SU-DHL-6 (cell line): ENCODE measurements around the gene CXCL14.

Experiments used
- H2AFZ ChIP-seq: fragments of 200-600 bp; sonication (generic); 2 replicates; pipeline ENCODE4 v1.6.1; 2014; ENCODE audit warnings: low read depth, mild to moderate bottlenecking, moderate library complexity, mixed read lengths, antibody characterized with exemption, low read length; ENCODE audit not compliant: severe bottlenecking
- H3F3A ChIP-seq: fragments of 200-600 bp; shearing (Covaris generic); 2 replicates; pipeline ENCODE4 v1.6.0; 2016; ENCODE audit warnings: antibody characterized with exemption, mild to moderate bottlenecking; ENCODE audit not compliant: insufficient read depth
- H3K27ac ChIP-seq: fragments of 200-600 bp; sonication (generic); 2 replicates; pipeline ENCODE4 v1.5.1; 2016; ENCODE audit warnings: low read depth, mild to moderate bottlenecking, low read length, moderate library complexity, mixed read lengths
- H3K27me3 ChIP-seq: fragments of 200-600 bp; sonication (generic), shearing (Covaris generic); 2 replicates; pipeline ENCODE4 v1.6.0; 2014; ENCODE audit warnings: mild to moderate bottlenecking, low read length
- H3K36me3 ChIP-seq: fragments of 200-600 bp; sonication (generic); 2 replicates; pipeline ENCODE4 v1.6.1; 2014; ENCODE audit warnings: mild to moderate bottlenecking, low read length, mixed read lengths
- H3K4me2 ChIP-seq: fragments of 300-600, 200-600 bp; shearing (Covaris generic), sonication (generic); 2 replicates; pipeline ENCODE4 v1.6.0; 2014; ENCODE audit warnings: low read length, low read depth, mild to moderate bottlenecking; ENCODE audit not compliant: poor library complexity, severe bottlenecking
- H3K4me3 ChIP-seq: fragments of 200-600 bp; sonication (generic); 2 replicates; pipeline ENCODE4 v1.5.1; 2014; ENCODE audit warnings: antibody characterized with exemption, low read length, mild to moderate bottlenecking, mixed read lengths; ENCODE audit not compliant: insufficient read depth, poor library complexity, severe bottlenecking
- H3K79me2 ChIP-seq: fragments of 200-600 bp; sonication (generic); 2 replicates; pipeline ENCODE4 v1.6.1; 2014; ENCODE audit warnings: mild to moderate bottlenecking, low read length, moderate library complexity; ENCODE audit not compliant: insufficient read depth
- H3K9ac ChIP-seq: fragments of 200-600 bp; sonication (generic); 2 replicates; pipeline ENCODE4 v1.7.0; 2014; ENCODE audit warnings: mild to moderate bottlenecking, low read length
- H3K9me2 ChIP-seq: fragments of 200-600 bp; sonication (generic); replicated peaks from 2 replicates; pipeline ENCODE4 v1.6.1; 2014; ENCODE audit warnings: low read length; ENCODE audit not compliant: insufficient read depth
- H3K9me3 ChIP-seq: fragments of 200-600 bp; sonication (generic); 2 replicates; pipeline ENCODE4 v1.6.1; 2014; ENCODE audit warnings: low read length, mixed read lengths; ENCODE audit not compliant: insufficient read depth
- H4K20me1 ChIP-seq: fragments of 200-600 bp; sonication (generic); 2 replicates; pipeline ENCODE4 v1.6.1; 2014; ENCODE audit warnings: low read depth, mild to moderate bottlenecking, antibody characterized with exemption, low read length, moderate library complexity, mixed read lengths
- CTCF ChIP-seq: fragments of 200-600 bp; sonication (generic); IDR thresholded peaks from one replicate; pipeline ENCODE4 v1.5.1; 2017; ENCODE audit warnings: antibody characterized with exemption, mild to moderate bottlenecking, low read length, moderate library complexity; ENCODE audit not compliant: insufficient read depth, poor library complexity, severe bottlenecking
- EZH2phosphoT487 ChIP-seq: fragments of 200-600 bp; sonication (generic), shearing (Covaris generic); conservative IDR thresholded peaks from 2 replicates; pipeline ENCODE4 v1.6.1; 2018; ENCODE audit warnings: mild to moderate bottlenecking, antibody characterized with exemption, low read length, moderate library complexity, mixed read lengths

The CXCL14 gene

GRCh38 chr5:135625486-135625885 lies 46.7 kb upstream of the CXCL14 start:
- no peak for TF ChIP-seq CTCF
- no peak for TF ChIP-seq EZH2phosphoT487
- Histone ChIP-seq H3K27ac (no peak overlapping the region), H3K36me3 (no peaks in the 10 kb centered on the region), H3K4me2 (no peak overlapping the region), H3K9ac (no peak overlapping the region), H3F3A (no peaks in the 10 kb centered on the region), H3K27me3 (peaks cover 5% of the 10 kb centered on the region; the same call in 1 of the 2 replicates), H2AFZ (no peak overlapping the region), H4K20me1 (no peaks in the 10 kb centered on the region), H3K79me2 (no peaks in the 10 kb centered on the region), H3K9me3 (no peaks in the 10 kb centered on the region), H3K9me2 (no peaks in the 10 kb centered on the region), H3K4me3 (no peak overlapping the region)

- H2AFZ ChIP-seq, result no peak overlapping the region
- H3K79me2 ChIP-seq, result no peaks in the 10 kb centered on the region
- H4K20me1 ChIP-seq, result no peaks in the 10 kb centered on the region
- no peaks in the 10 kb centered on the region for H3K36me3 ChIP-seq
- no peak overlapping the region for H3K4me3 ChIP-seq
- no peaks in the 10 kb centered on the region for H3K9me2 ChIP-seq
- H3K9me3 ChIP-seq, result no peaks in the 10 kb centered on the region
- no peak overlapping the region for H3K4me2 ChIP-seq
- no peaks in the 10 kb centered on the region for H3F3A ChIP-seq
- peaks cover 5% of the 10 kb centered on the region; the same call in 1 of the 2 replicates for H3K27me3 ChIP-seq
- H3K9ac ChIP-seq, result no peak overlapping the region
- H3K27ac ChIP-seq, result no peak overlapping the region
- TF ChIP-seq CTCF (no peak), EZH2phosphoT487 (no peak)
Observed at GRCh38 chr5:135625061-135625460, 46.3 kb upstream of the CXCL14 start.

DNA sequence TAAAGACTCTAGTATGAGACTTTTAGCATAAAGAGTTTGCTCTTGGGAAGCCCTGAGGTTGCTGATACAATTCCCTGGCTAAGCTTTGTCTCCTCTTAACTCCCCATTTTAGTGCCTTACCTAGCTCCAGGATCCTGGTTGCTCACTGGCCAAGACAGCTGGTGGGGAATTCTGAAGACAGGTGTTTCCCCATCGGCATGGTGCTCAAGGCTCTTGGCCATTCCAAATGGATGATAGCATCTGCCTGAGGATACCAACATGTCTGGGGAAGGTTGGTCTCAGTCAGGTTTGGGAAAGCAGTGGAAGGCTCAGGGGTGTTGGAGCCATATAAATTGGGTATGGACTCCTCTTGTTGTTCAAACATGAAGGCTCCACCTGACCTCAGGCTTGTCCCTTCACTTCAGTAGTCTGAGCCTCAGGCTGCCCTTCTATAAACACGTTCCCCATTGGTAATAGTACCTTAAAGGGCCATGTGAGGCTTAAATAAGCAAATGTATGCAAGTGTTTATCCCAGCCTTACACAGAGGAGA lies 44.5 kb upstream of the CXCL14 start:
- Histone ChIP-seq H3K27ac (no peak overlapping the region), H3K9me2 (no peaks in the 10 kb centered on the region), H3K9ac (no peak overlapping the region), H3K4me2 (no peak overlapping the region), H4K20me1 (no peaks in the 10 kb centered on the region), H3K36me3 (no peaks in the 10 kb centered on the region), H2AFZ (no peak overlapping the region), H3K27me3 (peaks cover 5% of the 10 kb centered on the region; the same call in 1 of the 2 replicates), H3K4me3 (no peak overlapping the region), H3K79me2 (no peaks in the 10 kb centered on the region), H3K9me3 (no peaks in the 10 kb centered on the region), H3F3A (no peaks in the 10 kb centered on the region)
- TF ChIP-seq CTCF (no peak), EZH2phosphoT487 (no peak)
